Testis (tissue), 2 donors: ENCODE measurements around the gene AGBL4.

ENCODE experiments used
- POLR2A ChIP-seq: fragments of 450-650 bp; IDR thresholded peaks from one replicate; pipeline ENCODE4 v1.6.1; 2017; ENCODE audit warnings: antibody characterized with exemption, mild to moderate bottlenecking, moderate library complexity
- TF ChIP-seq, protein P1 (sequence below), 3 experiments: fragments of 450-650 bp in 2 of 3; fragments of 200-600 bp in 1 of 3; sonication (generic) in 1 of 3; IDR thresholded peaks; one replicate each; pipeline ENCODE4 v1.5.1; 2016 to 2019; ENCODE audit warnings: antibody characterized with exemption in 3 of 3, mild to moderate bottlenecking in 2 of 3, moderate library complexity in 1 of 3

DNA sequence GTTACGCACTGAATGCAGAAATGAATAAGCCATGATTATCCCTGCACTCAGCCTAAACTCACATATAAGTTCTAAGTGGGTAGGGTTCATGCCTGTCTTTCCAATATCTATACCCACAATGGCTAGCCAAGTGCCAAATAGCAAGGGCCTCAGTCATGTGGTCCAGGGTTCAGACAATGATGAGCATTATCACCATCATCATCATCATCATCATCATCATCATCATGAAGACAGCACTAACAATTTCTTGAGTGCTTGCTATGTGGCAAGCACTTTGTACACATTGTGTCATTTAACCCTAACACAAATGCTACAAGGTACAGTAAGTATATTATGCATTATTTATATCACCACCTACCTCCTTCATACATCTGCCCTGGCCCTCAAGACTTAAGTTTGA, 500.0 kb downstream of the AGBL4 start:
- TF ChIP-seq, protein P1, sequence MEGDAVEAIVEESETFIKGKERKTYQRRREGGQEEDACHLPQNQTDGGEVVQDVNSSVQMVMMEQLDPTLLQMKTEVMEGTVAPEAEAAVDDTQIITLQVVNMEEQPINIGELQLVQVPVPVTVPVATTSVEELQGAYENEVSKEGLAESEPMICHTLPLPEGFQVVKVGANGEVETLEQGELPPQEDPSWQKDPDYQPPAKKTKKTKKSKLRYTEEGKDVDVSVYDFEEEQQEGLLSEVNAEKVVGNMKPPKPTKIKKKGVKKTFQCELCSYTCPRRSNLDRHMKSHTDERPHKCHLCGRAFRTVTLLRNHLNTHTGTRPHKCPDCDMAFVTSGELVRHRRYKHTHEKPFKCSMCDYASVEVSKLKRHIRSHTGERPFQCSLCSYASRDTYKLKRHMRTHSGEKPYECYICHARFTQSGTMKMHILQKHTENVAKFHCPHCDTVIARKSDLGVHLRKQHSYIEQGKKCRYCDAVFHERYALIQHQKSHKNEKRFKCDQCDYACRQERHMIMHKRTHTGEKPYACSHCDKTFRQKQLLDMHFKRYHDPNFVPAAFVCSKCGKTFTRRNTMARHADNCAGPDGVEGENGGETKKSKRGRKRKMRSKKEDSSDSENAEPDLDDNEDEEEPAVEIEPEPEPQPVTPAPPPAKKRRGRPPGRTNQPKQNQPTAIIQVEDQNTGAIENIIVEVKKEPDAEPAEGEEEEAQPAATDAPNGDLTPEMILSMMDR (IDR thresholded peaks at IDR 0.05), result no peak
- TF ChIP-seq POLR2A, result no peak
